Keratinocyte (primary cell): Measurements from ENCODE around the gene ROPN1B. TPM values are rescaled to one million over a fixed set of nuclear protein-coding genes. Genes with fewer than 3 reads are reported as not detected.
A peak's percentile ranks its signal among the peaks of the same experiment; 100 is the strongest.
"Not testable (repeated sequence)": the region's sequence is repeated elsewhere in the genome, so short reads cannot be mapped to it uniquely, and the experiment has no call there.

Experiments used
- DNase-seq: peaks from one replicate; pipeline ENCODE4 v3.0.0-alpha.2; 2011; ENCODE audit warnings: low read depth, missing footprints, low spot score
- FAIRE-seq: peaks from 2 replicates; lab custom pipeline; 2011; peaks lifted over from hg19 to GRCh38; lab: Jason Lieb, UNC
- H2AFZ ChIP-seq: 2 replicates; pipeline ENCODE4 v1.6.0; 2012; ENCODE audit warnings: low read length, control low read depth, inconsistent platforms; ENCODE audit not compliant: control insufficient read depth
- H3K27ac ChIP-seq: 2 replicates; pipeline ENCODE4 v1.5.1; 2011; ENCODE audit warnings: low read length; ENCODE audit not compliant: control insufficient read depth, insufficient read depth
- H3K27me3 ChIP-seq: 3 replicates; pipeline ENCODE4 v1.6.0; 2011; ENCODE audit warnings: low read length; ENCODE audit not compliant: control insufficient read depth, insufficient read depth; ENCODE audit errors: extremely low read depth
- H3K36me3 ChIP-seq, 2 experiments: 2 replicates in 1 of 2; 3 replicates in 1 of 2; pipeline ENCODE4 v1.5.1; 2011; ENCODE audit warnings: low read length in 2 of 2, mild to moderate bottlenecking in 1 of 2; ENCODE audit not compliant: control insufficient read depth in 2 of 2, insufficient read depth in 2 of 2; ENCODE audit errors: extremely low read depth in 1 of 2
- H3K4me1 ChIP-seq: 3 replicates; pipeline ENCODE4 v1.5.1; 2011; ENCODE audit warnings: low read length; ENCODE audit not compliant: control insufficient read depth, insufficient read depth; ENCODE audit errors: extremely low read depth
- H3K4me2 ChIP-seq: 3 replicates; pipeline ENCODE4 v1.6.0; 2011; ENCODE audit warnings: low read depth, low read length; ENCODE audit not compliant: control insufficient read depth, insufficient read depth; ENCODE audit errors: extremely low read depth
- H3K4me3 ChIP-seq, 3 experiments: fragments of 200-600 bp in 1 of 3; sonication (generic) in 1 of 3; 2 replicates in 2 of 3; 3 replicates in 1 of 3; pipeline ENCODE4 v1.5.1; 2011 to 2016; ENCODE audit warnings: low read length in 3 of 3, mild to moderate bottlenecking in 3 of 3, control low read depth in 2 of 3, inconsistent platforms in 1 of 3, low read depth in 1 of 3, mixed read lengths in 1 of 3, mixed run types in 1 of 3, moderate library complexity in 1 of 3; ENCODE audit not compliant: control insufficient read depth in 2 of 3, insufficient read depth in 2 of 3; ENCODE audit errors: extremely low read depth in 1 of 3
- H3K79me2 ChIP-seq: 2 replicates; pipeline ENCODE4 v1.6.0; 2012; ENCODE audit warnings: low read length; ENCODE audit not compliant: control insufficient read depth, insufficient read depth
- H3K9ac ChIP-seq: 3 replicates; pipeline ENCODE4 v1.6.0; 2011; ENCODE audit warnings: low read length; ENCODE audit not compliant: control insufficient read depth, insufficient read depth; ENCODE audit errors: extremely low read depth
- H3K9me1 ChIP-seq: 3 replicates; pipeline ENCODE4 v1.6.0; 2011; ENCODE audit warnings: low read length; ENCODE audit not compliant: control insufficient read depth, insufficient read depth; ENCODE audit errors: extremely low read depth
- H3K9me3 ChIP-seq: 2 replicates; pipeline ENCODE4 v1.5.1; 2012; ENCODE audit warnings: low read depth, low read length; ENCODE audit not compliant: control insufficient read depth
- H4K20me1 ChIP-seq: 3 replicates; pipeline ENCODE4 v1.6.0; 2011; ENCODE audit warnings: low read length; ENCODE audit not compliant: control insufficient read depth, insufficient read depth; ENCODE audit errors: extremely low read depth
- CTCF ChIP-seq, 3 experiments: IDR thresholded peaks in 1 of 3; conservative IDR thresholded peaks in 1 of 3; optimal IDR thresholded peaks in 1 of 3; 2 replicates in 2 of 3; 3 replicates in 1 of 3; pipeline versions ENCODE3 to v1.5.1; 2011; ENCODE audit warnings: low read length in 3 of 3, mild to moderate bottlenecking in 3 of 3, moderate library complexity in 2 of 3, control low read depth in 1 of 3, inconsistent platforms in 1 of 3; ENCODE audit not compliant: insufficient read depth in 2 of 3; ENCODE audit errors: extremely low read depth in 1 of 3
- EZH2 ChIP-seq: IDR thresholded peaks from one replicate; pipeline ENCODE4 v1.6.1; 2012; ENCODE audit warnings: inconsistent platforms, mild to moderate bottlenecking, low read length, moderate library complexity
- dilution Hi-C: fragments of 300-500 bp; cut with MboI; formaldehyde crosslinking; loops from one replicate; pipeline ENCODE4 v1.7.0; 2020; ENCODE audit warnings: low sequenced_read_pairs; ENCODE audit not compliant: extremely low pct_ligation_motif_present
- polyA plus RNA-seq, 5 experiments: library from polyadenylated mRNA; depleted of rRNA in 3 of 5; stranded (reverse) in 3 of 5; stranded (forward) in 1 of 5; unstranded in 1 of 5; fragments of >200 nt; gene quantifications; 1 replicate in 1 of 5; 2 replicates in 3 of 5; 3 replicates in 1 of 5; pipeline versions ENCODE4 v1.2.1 to v1.2.3, GENCODE V29; 2011 to 2012; ENCODE audit warnings: missing spikeins in 2 of 5, low read depth in 1 of 5, low replicate concordance in 1 of 5

ROPN1B gene
- polyA plus RNA-seq, 1 donor (not counting 4 experiments of a cell fraction or from before 2014, with no cell fraction given) = 0.14 TPM

DNA sequence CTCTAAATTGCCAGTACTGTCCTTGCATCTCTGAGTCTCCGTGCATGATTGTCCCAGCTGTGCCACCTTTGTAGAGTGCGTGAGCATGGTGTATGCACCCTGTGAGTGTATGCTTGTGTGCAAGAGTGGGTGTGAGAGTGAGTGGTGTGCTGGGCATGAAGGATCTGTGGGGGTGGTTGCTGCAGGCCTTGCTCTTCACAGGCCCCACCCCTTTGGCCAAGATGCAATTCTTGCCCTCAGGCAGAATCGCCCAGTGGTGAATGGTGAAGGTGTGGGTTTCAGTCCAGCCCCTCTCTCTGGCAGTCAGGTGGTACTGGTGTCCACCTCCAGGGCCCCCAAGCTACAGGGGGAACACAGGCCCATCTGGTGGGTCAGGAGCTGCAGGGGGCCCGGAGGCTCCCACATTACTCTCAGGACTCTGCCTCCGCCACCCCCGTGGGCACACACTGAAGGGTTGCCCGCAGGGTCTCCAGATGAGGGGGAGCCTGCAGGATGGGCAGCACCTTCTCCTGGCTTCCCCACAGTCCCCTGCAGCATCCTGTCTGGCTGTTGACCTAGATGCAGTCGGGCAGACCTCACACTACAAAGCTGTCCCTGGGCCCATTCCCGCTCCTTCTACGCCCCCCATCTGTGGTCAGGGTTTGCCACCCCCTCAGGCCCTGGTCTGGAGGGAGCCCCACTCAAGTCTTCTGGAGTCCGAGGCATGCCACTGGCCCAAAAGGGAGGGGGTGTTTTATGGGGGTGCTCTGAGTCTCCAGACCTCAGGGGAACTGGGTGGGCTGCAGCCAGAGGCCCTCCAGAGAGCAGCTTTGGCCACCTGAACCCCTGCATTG is 8.3 kb upstream of the ROPN1B start:
- DNase-seq (no peak), FAIRE-seq (no peak)
- H3K9me3 ChIP-seq = no peaks in the 10 kb centered on the region
- H3K79me2 ChIP-seq = no peaks in the 10 kb centered on the region
- no peak overlapping the region for H3K9ac ChIP-seq
- H2AFZ ChIP-seq = no peak overlapping the region
- no peak overlapping the region for H3K27ac ChIP-seq
- H3K4me3 ChIP-seq = no peak overlapping the region
- no peaks in the 10 kb centered on the region for H4K20me1 ChIP-seq
- H3K4me2 ChIP-seq = no peak overlapping the region
- dilution Hi-C loops = no loop called here
- H3K27me3 ChIP-seq = peaks cover 12% of the 10 kb centered on the region
- TF ChIP-seq EZH2 (no peak), CTCF (optimal IDR thresholded peaks at IDR 0.05 in 1 of 3, IDR thresholded peaks at IDR 0.05 in 1 of 3, conservative IDR thresholded peaks at IDR 0.05 in 1 of 3; ENCODE audit: extremely low read depth in 1 of 3, insufficient read depth in 2 of 3, low read length in 3 of 3) (no peak)
- no peaks in the 10 kb centered on the region for H3K36me3 ChIP-seq
- H3K4me1 ChIP-seq = no peaks in the 10 kb centered on the region
- no peaks in the 10 kb centered on the region for H3K9me1 ChIP-seq

GRCh38 chr3:125961289-125961589 is 7.7 kb upstream of the ROPN1B start:
- H3K9me3 ChIP-seq = no peaks in the 10 kb centered on the region
- dilution Hi-C loops = no loop called here
- no peaks in the 10 kb centered on the region for H3K9me1 ChIP-seq
- H3K9ac ChIP-seq = no peak overlapping the region
- TF ChIP-seq CTCF (optimal IDR thresholded peaks at IDR 0.05 in 1 of 3, IDR thresholded peaks at IDR 0.05 in 1 of 3, conservative IDR thresholded peaks at IDR 0.05 in 1 of 3; ENCODE audit: extremely low read depth in 1 of 3, insufficient read depth in 2 of 3, low read length in 3 of 3) = no peak
- no peak overlapping the region for H3K4me2 ChIP-seq
- H3K79me2 ChIP-seq = no peaks in the 10 kb centered on the region
- no peak overlapping the region for H2AFZ ChIP-seq
- no peak overlapping the region for H3K27ac ChIP-seq
- FAIRE-seq = no peak
- no peaks in the 10 kb centered on the region for H4K20me1 ChIP-seq
- no peak for DNase-seq
- no peak overlapping the region for H3K4me3 ChIP-seq
- H3K27me3 ChIP-seq = peaks cover 15% of the 10 kb centered on the region
- no peaks in the 10 kb centered on the region for H3K4me1 ChIP-seq
- H3K36me3 ChIP-seq = no peaks in the 10 kb centered on the region

DNA sequence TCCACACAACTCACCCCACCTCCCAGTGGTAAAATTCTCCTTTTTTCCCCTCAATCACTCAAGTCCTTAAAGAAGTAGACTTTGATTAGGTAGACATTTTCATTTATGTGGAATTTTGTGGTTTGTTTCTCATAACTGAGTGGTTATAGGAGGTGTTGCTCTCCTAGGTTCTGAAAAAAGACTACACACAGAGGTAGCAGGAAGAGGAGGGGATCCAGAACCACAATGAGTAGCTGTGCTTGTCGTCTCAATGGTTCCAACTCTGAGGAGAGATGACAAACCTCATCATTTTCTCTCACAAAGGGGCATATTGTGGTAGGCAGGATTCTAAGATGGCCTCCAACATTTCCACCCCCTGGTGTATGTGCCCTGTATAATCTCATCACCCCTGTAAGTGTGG is 5.1 kb upstream of the ROPN1B start:
- H3K9ac ChIP-seq, H3K9me1 ChIP-seq, H3K36me3 ChIP-seq, H3K79me2 ChIP-seq, H3K9me3 ChIP-seq, H3K27ac ChIP-seq, H4K20me1 ChIP-seq, H3K4me1 ChIP-seq, H3K4me3 ChIP-seq, H3K4me2 ChIP-seq, dilution Hi-C loops, H2AFZ ChIP-seq, H3K27me3 ChIP-seq, DNase-seq: not testable (repeated sequence)
- peak; percentile 67 for FAIRE-seq
